ENCODE measurements around the gene FAM217B.

Gene FAM217B

GRCh38 chr20:59932616-59933295 lies 7.4 kb upstream of the FAM217B start:
- TF ChIP-seq CTCF (IDR thresholded peaks at IDR 0.05; ENCODE audit: low read depth, low read length, missing control alignments): no peak
- DNase-seq (ENCODE audit: low read depth): no peak
- H3K4me3 ChIP-seq (ENCODE audit: low read depth, low read length): peak overlapping the region; percentile 77

- no peak for DNase-seq (ENCODE audit: low read depth)
- TF ChIP-seq CTCF (IDR thresholded peaks at IDR 0.05; ENCODE audit: low read depth, low read length, missing control alignments): no peak
- H3K4me3 ChIP-seq (ENCODE audit: low read depth, low read length): peak within 1 kb of the TSS; percentile 77
Measured at GRCh38 chr20:59933296-59933848, 6.8 kb upstream of the FAM217B start, which contains the start of gene SYCP2. TSS of gene SYCP2 (minus strand) at chr20:59933637. CDS start at chr20:59922413, 11,224 bp downstream.

GRCh38 chr20:59933849-59934585 lies 6.2 kb upstream of the FAM217B start:
- no peak for DNase-seq (ENCODE audit: low read depth)
- H3K4me3 ChIP-seq (ENCODE audit: low read depth, low read length): peak overlapping the region; percentile 77
- peak; percentile 83 for TF ChIP-seq CTCF (IDR thresholded peaks at IDR 0.05; ENCODE audit: low read depth, low read length, missing control alignments)

- TF ChIP-seq CTCF (IDR thresholded peaks at IDR 0.05; ENCODE audit: low read depth, low read length, missing control alignments): no peak
- DNase-seq (ENCODE audit: low read depth): no peak
- H3K4me3 ChIP-seq (ENCODE audit: low read depth, low read length): no peak overlapping the region
Measured at GRCh38 chr20:59935457-59936185, 4.6 kb upstream of the FAM217B start.

- H3K4me3 ChIP-seq (ENCODE audit: low read depth, low read length): no peak overlapping the region
Measured at GRCh38 chr20:59936409-59936808, 3.8 kb upstream of the FAM217B start.

More at GRCh38 chr20:59936409-59936808, 3.8 kb upstream of the FAM217B start:
- TF ChIP-seq CTCF (IDR thresholded peaks at IDR 0.05; ENCODE audit: low read depth, low read length, missing control alignments): no peak
- DNase-seq (ENCODE audit: low read depth): no peak
